ENCODE results near the gene ERG. TPM values are rescaled to one million over a fixed set of nuclear protein-coding genes. Genes with fewer than 3 reads are reported as not detected.

The ERG gene
- total and polyA plus RNA-seq, 2 of the 13 experiments (the other 11 are each of a cell fraction or from before 2014, with no cell fraction given): not detected

- TF ChIP-seq SNAPC4 (CRISPR knock-in tag; IDR thresholded peaks at IDR 0.05): no peak
- TF ChIP-seq RERE (CRISPR knock-in tag; IDR thresholded peaks at IDR 0.05; ENCODE audit: low read depth): no peak
- no peak for TF ChIP-seq ZNF24 (IDR thresholded peaks at IDR 0.05)
- no peak for TF ChIP-seq SRSF9 (IDR thresholded peaks at IDR 0.05; ENCODE audit: borderline replicate concordance, insufficient read depth, low read depth, low read length, poor library complexity, severe bottlenecking)
- no peak for TF ChIP-seq ZNF552 (CRISPR knock-in tag; IDR thresholded peaks at IDR 0.05; ENCODE audit: borderline replicate concordance)
- TF ChIP-seq RFXANK (CRISPR knock-in tag; IDR thresholded peaks at IDR 0.05): no peak
- peak; percentile 89 for TF ChIP-seq CEBPG (CRISPR knock-in tag; IDR thresholded peaks at IDR 0.05)
- no peak for TF ChIP-seq NFKB2 (CRISPR knock-in tag; IDR thresholded peaks at IDR 0.05; ENCODE audit: borderline replicate concordance)
- TF ChIP-seq FOXJ3 (CRISPR knock-in tag; IDR thresholded peaks at IDR 0.05; ENCODE audit: borderline replicate concordance): peak; percentile 38; the same call in 1 of the 2 replicates
- TF ChIP-seq PTBP1 (IDR thresholded peaks at IDR 0.05; ENCODE audit: low read depth, low read length, poor library complexity, severe bottlenecking): no peak
- TF ChIP-seq ZNF432 (CRISPR knock-in tag; IDR thresholded peaks at IDR 0.05; ENCODE audit: borderline replicate concordance): no peak
- no peak for TF ChIP-seq ZNF264 (CRISPR knock-in tag; IDR thresholded peaks at IDR 0.05)
- TF ChIP-seq HMGXB3 (CRISPR knock-in tag; IDR thresholded peaks at IDR 0.05; ENCODE audit: borderline replicate concordance): no peak; the same call in 1 of the 2 replicates
Observed at GRCh38 chr21:38524168-38525153, 26.2 kb upstream of the ERG start (continued).

Measured in HepG2 (cell line).